Astrocyte (in vitro differentiated cells and primary cell): ENCODE data around the gene LATS2. TPM values are rescaled to one million over a fixed set of nuclear protein-coding genes. Genes with fewer than 3 reads are reported as not detected.

Experiments
- DNase-seq: peaks from one replicate; pipeline ENCODE4 v3.0.0-alpha.2; 2010; ENCODE audit warnings: low read depth
- FAIRE-seq: peaks from 2 replicates; lab custom pipeline; 2011; peaks lifted over from hg19 to GRCh38; lab: Jason Lieb, UNC
- H2AFZ ChIP-seq: 2 replicates; pipeline ENCODE4 v1.6.0; 2012; ENCODE audit warnings: low read depth, low read length, inconsistent platforms
- H3K27ac ChIP-seq: 2 replicates; pipeline ENCODE4 v1.5.1; 2011; ENCODE audit warnings: low read depth, low read length, inconsistent platforms
- H3K27me3 ChIP-seq: 2 replicates; pipeline ENCODE4 v1.6.0; 2011; ENCODE audit warnings: low read length, inconsistent platforms; ENCODE audit not compliant: insufficient read depth
- H3K36me3 ChIP-seq: 2 replicates; pipeline ENCODE4 v1.5.1; 2011; ENCODE audit warnings: low read length, inconsistent platforms; ENCODE audit not compliant: insufficient read depth
- H3K4me1 ChIP-seq: 2 replicates; pipeline ENCODE4 v1.5.1; 2011; ENCODE audit warnings: low read length, inconsistent platforms; ENCODE audit not compliant: insufficient read depth
- H3K4me2 ChIP-seq: 2 replicates; pipeline ENCODE4 v1.6.0; 2012; ENCODE audit warnings: low read length, inconsistent platforms
- H3K4me3 ChIP-seq: 2 replicates; pipeline ENCODE4 v1.5.1; 2011; ENCODE audit warnings: low read depth, mild to moderate bottlenecking, low read length, inconsistent platforms; ENCODE audit not compliant: insufficient read depth
- H3K79me2 ChIP-seq: 2 replicates; pipeline ENCODE4 v1.6.0; 2012; ENCODE audit warnings: mild to moderate bottlenecking, low read length, inconsistent platforms; ENCODE audit not compliant: insufficient read depth
- H3K9ac ChIP-seq: 2 replicates; pipeline ENCODE4 v1.6.0; 2012; ENCODE audit warnings: mild to moderate bottlenecking, low read length, inconsistent platforms
- H3K9me3 ChIP-seq: 2 replicates; pipeline ENCODE4 v1.5.1; 2012; ENCODE audit warnings: low read depth, mild to moderate bottlenecking, low read length, inconsistent platforms; ENCODE audit not compliant: insufficient read depth
- H4K20me1 ChIP-seq: 2 replicates; pipeline ENCODE4 v1.6.0; 2012; ENCODE audit warnings: low read length, inconsistent platforms; ENCODE audit not compliant: insufficient read depth
- H3K27ac Mint-ChIP-seq: one replicate; pipeline ENCODE4 v1.8.0; 2021; ENCODE audit warnings: mild to moderate bottlenecking, mixed read lengths; ENCODE audit not compliant: unreplicated experiment
- H3K27me3 Mint-ChIP-seq: one replicate; pipeline ENCODE4 v1.8.0; 2021; ENCODE audit warnings: low read depth, mixed read lengths; ENCODE audit not compliant: unreplicated experiment
- H3K36me3 Mint-ChIP-seq: one replicate; pipeline ENCODE4 v1.8.0; 2021; ENCODE audit warnings: low read depth, mixed read lengths; ENCODE audit not compliant: unreplicated experiment
- H3K4me1 Mint-ChIP-seq: one replicate; pipeline ENCODE4 v1.8.0; 2021; ENCODE audit warnings: low read depth, mixed read lengths; ENCODE audit not compliant: unreplicated experiment
- H3K4me3 Mint-ChIP-seq: one replicate; pipeline ENCODE4 v1.8.0; 2021; ENCODE audit warnings: mild to moderate bottlenecking, moderate library complexity, mixed read lengths; ENCODE audit not compliant: unreplicated experiment
- H3K9me3 Mint-ChIP-seq: one replicate; pipeline ENCODE4 v1.8.0; 2021; ENCODE audit warnings: mild to moderate bottlenecking, mixed read lengths; ENCODE audit not compliant: unreplicated experiment
- CTCF ChIP-seq: IDR thresholded peaks from 2 replicates; pipeline ENCODE4 v1.5.1; 2011; ENCODE audit warnings: low read depth, mild to moderate bottlenecking, inconsistent platforms, low read length, moderate library complexity; ENCODE audit not compliant: insufficient read depth
- EZH2 ChIP-seq: IDR thresholded peaks from 2 replicates; pipeline ENCODE4 v1.6.1; 2012; ENCODE audit warnings: mild to moderate bottlenecking, low read length, inconsistent platforms; ENCODE audit not compliant: insufficient read depth
- total RNA-seq: library from RNA; stranded (reverse); gene quantifications from 2 replicates; pipeline ENCODE4 v1.2.1, GENCODE V29; 2021

The LATS2 gene
- total RNA-seq, 1 donor from 2014 or later: 46.7 TPM

- Histone ChIP-seq H3K4me1 (no peaks in the 10 kb centered on the region), H3K4me3 (no peak overlapping the region), H3K27me3 (no peaks in the 10 kb centered on the region), H2AFZ (no peak overlapping the region), H4K20me1 (peaks cover 14% of the 10 kb centered on the region), H3K36me3 (peaks cover 37% of the 10 kb centered on the region), H3K79me2 (peaks cover 6% of the 10 kb centered on the region), H3K9ac (no peak overlapping the region), H3K27ac (no peak overlapping the region), H3K9me3 (no peaks in the 10 kb centered on the region), H3K4me2 (no peak overlapping the region)
- Mint-ChIP-seq H3K36me3 (peaks cover 11% of the 10 kb centered on the region), H3K9me3 (no peaks in the 10 kb centered on the region), H3K27me3 (no peaks in the 10 kb centered on the region), H3K27ac (no peak overlapping the region), H3K4me3 (no peak overlapping the region), H3K4me1 (peaks cover 7% of the 10 kb centered on the region)
- FAIRE-seq (no peak), DNase-seq (no peak)
- TF ChIP-seq CTCF (no peak), EZH2 (no peak)
Observed at GRCh38 chr13:20973886-20974425, 87.4 kb downstream of the LATS2 start.

- Histone ChIP-seq H3K79me2 (peaks cover 6% of the 10 kb centered on the region), H3K4me2 (no peak overlapping the region), H2AFZ (no peak overlapping the region), H3K9me3 (no peaks in the 10 kb centered on the region), H3K36me3 (peaks cover 29% of the 10 kb centered on the region), H3K4me1 (no peaks in the 10 kb centered on the region), H4K20me1 (peaks cover 14% of the 10 kb centered on the region), H3K9ac (no peak overlapping the region), H3K27me3 (no peaks in the 10 kb centered on the region), H3K27ac (no peak overlapping the region), H3K4me3 (no peak overlapping the region)
- Mint-ChIP-seq H3K27me3 (no peaks in the 10 kb centered on the region), H3K36me3 (peaks cover 11% of the 10 kb centered on the region), H3K4me3 (no peak overlapping the region), H3K4me1 (peaks cover 7% of the 10 kb centered on the region), H3K9me3 (no peaks in the 10 kb centered on the region), H3K27ac (no peak overlapping the region)
- FAIRE-seq (no peak), DNase-seq (no peak)
- no peak for TF ChIP-seq CTCF
- no peak for TF ChIP-seq EZH2
Observed at GRCh38 chr13:20972731-20973130, 88.7 kb downstream of the LATS2 start.

GRCh38 chr13:20969182-20969581 lies 92.2 kb downstream of the LATS2 start:
- FAIRE-seq: peak; percentile 47
- Histone ChIP-seq H3K79me2 (no peaks in the 10 kb centered on the region), H3K9ac (no peak overlapping the region), H4K20me1 (no peaks in the 10 kb centered on the region), H3K36me3 (peaks cover 8% of the 10 kb centered on the region), H3K4me3 (no peak overlapping the region), H3K27me3 (no peaks in the 10 kb centered on the region), H3K27ac (no peak overlapping the region), H3K4me2 (no peak overlapping the region), H3K9me3 (no peaks in the 10 kb centered on the region), H3K4me1 (no peaks in the 10 kb centered on the region), H2AFZ (no peak overlapping the region)
- no peak for TF ChIP-seq EZH2
- TF ChIP-seq CTCF: no peak
- no peaks in the 10 kb centered on the region for H3K9me3 Mint-ChIP-seq
- DNase-seq: peak; percentile 50
- H3K27me3 Mint-ChIP-seq: no peaks in the 10 kb centered on the region
- H3K4me1 Mint-ChIP-seq: peaks cover 7% of the 10 kb centered on the region
- peak overlapping the region; percentile 21 for H3K27ac Mint-ChIP-seq
- H3K36me3 Mint-ChIP-seq: peaks cover 4% of the 10 kb centered on the region
- no peak overlapping the region for H3K4me3 Mint-ChIP-seq
